Activated T-cell treated with anti-CD3 and anti-CD28 coated beads, Interleukin-2, amount 50 U/mL, for 48 hours (primary cell): ENCODE results near the gene PROM2.
A peak's percentile ranks its signal among the peaks of the same experiment; 100 is the strongest.

Experiments used
- DNase-seq, 2 experiments: peaks; one replicate each; pipeline ENCODE4 v3.0.0-alpha.2; 2020

Gene PROM2

GRCh38 chr2:95308426-95308990 is 34.3 kb downstream of the PROM2 start:
- DNase-seq, result no peak

GRCh38 chr2:95309599-95309998 is 35.4 kb downstream of the PROM2 start:
- no peak for DNase-seq

GRCh38 chr2:95310216-95310615 is 36.0 kb downstream of the PROM2 start:
- DNase-seq, result no peak

- DNase-seq, result no peak
These were observed 36.4 kb downstream of the PROM2 start for GRCh38 chr2:95310651-95311050.

GRCh38 chr2:95311815-95312542 is 37.7 kb downstream of the PROM2 start:
- DNase-seq, result no peak

- no peak for DNase-seq
These were observed 38.4 kb downstream of the PROM2 start for GRCh38 chr2:95312543-95313201.

- DNase-seq, result no peak
These were observed 39.3 kb downstream of the PROM2 start for GRCh38 chr2:95313296-95314131.

GRCh38 chr2:95314598-95314963 is 40.3 kb downstream of the PROM2 start:
- DNase-seq, result no peak

GRCh38 chr2:95314964-95315611 is 40.8 kb downstream of the PROM2 start:
- peak in 1 of 2 experiments; percentile 21 for DNase-seq

- DNase-seq, result no peak
These were observed 41.7 kb downstream of the PROM2 start for GRCh38 chr2:95315801-95316411.

GRCh38 chr2:95316466-95317122 is 42.3 kb downstream of the PROM2 start:
- no peak for DNase-seq

GRCh38 chr2:95317123-95317500 is 42.9 kb downstream of the PROM2 start:
- no peak for DNase-seq

- DNase-seq, result no peak
These were observed 43.6 kb downstream of the PROM2 start for GRCh38 chr2:95317665-95318425.

GRCh38 chr2:95318431-95319220 is 44.4 kb downstream of the PROM2 start:
- DNase-seq, result no peak

- DNase-seq, result no peak
These were observed 45.5 kb downstream of the PROM2 start for GRCh38 chr2:95319481-95320343.

GRCh38 chr2:95320344-95320712 is 46.1 kb downstream of the PROM2 start:
- no peak for DNase-seq

GRCh38 chr2:95320986-95321767 is 46.9 kb downstream of the PROM2 start:
- no peak for DNase-seq
